Ovary (tissue), 10 donors: ENCODE data around the gene GMNC. TPM values are rescaled to one million over a fixed set of nuclear protein-coding genes. Genes with fewer than 3 reads are reported as not detected.
A peak's percentile ranks its signal among the peaks of the same experiment; 100 is the strongest.

Experiments
- DNase-seq, 5 donors: peaks; one replicate each; pipeline ENCODE4 v3.0.0-alpha.2; 2019 to 2020
- H3K27ac ChIP-seq, 2 donors: fragments of 200-600 bp; one replicate each; pipeline versions ENCODE4 v1.5.1 to v1.8.0; 2019 to 2022
- H3K27me3 ChIP-seq: fragments of 200-600 bp; one replicate; pipeline ENCODE4 v1.8.0; 2022
- H3K36me3 ChIP-seq: fragments of 200-600 bp; sonication (generic); one replicate; pipeline ENCODE4 v1.5.1; 2019
- H3K4me1 ChIP-seq: one replicate; pipeline ENCODE4 v1.8.1; 2013; ENCODE audit warnings: mild to moderate bottlenecking, moderate library complexity; ENCODE audit not compliant: insufficient read depth
- H3K4me3 ChIP-seq: fragments of 200-600 bp; sonication (generic); one replicate; pipeline ENCODE4 v1.5.1; 2017
- H3K9me3 ChIP-seq, 2 donors: fragments of 200-600 bp in 1 of 2; sonication (generic) in 1 of 2; one replicate each; pipeline versions ENCODE4 v1.5.1 to v1.8.1; 2013 to 2019; ENCODE audit warnings: mild to moderate bottlenecking in 1 of 2, moderate library complexity in 1 of 2
- EP300 ChIP-seq: sonication (generic); formaldehyde crosslinking; IDR thresholded peaks from one replicate; pipeline ENCODE4 v1.6.1; 2017; ENCODE audit warnings: antibody characterized with exemption
- POLR2A ChIP-seq: fragments of 450-650 bp; IDR thresholded peaks from one replicate; pipeline ENCODE4 v1.6.1; 2017; ENCODE audit warnings: antibody characterized with exemption, mild to moderate bottlenecking, moderate library complexity
- WGBS, 3 donors: extraction: QIAGEN DNeasy Blood & Tissue Kit in 1 of 3; methylation state at CpG; one replicate each; pipeline versions ENCODE4 v1.1.5 to v1.1.7; 2013 to 2017; 5-methylcytosine and 5-hydroxymethylcytosine counted together
- intact Hi-C, 4 donors: fragments of 100-400 bp; cut with DNase I; formaldehyde crosslinking; loops; one replicate each; pipeline versions ENCODE4 v1.11.0 to v1.15.1; 2022 to 2023
- long read RNA-seq, 3 donors: library from polyadenylated mRNA in 2 of 3; unstranded in 2 of 3; transcript quantifications; one replicate each; pipeline ENCODE4 v2.0.0 and lab custom pipeline, GENCODE V29; 2021 to 2026
- polyA plus RNA-seq, 2 donors: library from polyadenylated mRNA; stranded (reverse); fragments of 200-250 nt in 1 of 2; fragments of 350-450 nt in 1 of 2; fragmentation: Illumina TruSeq in 1 of 2; extraction: RNeasy Lipid Tissue Mini Kit (QIAGEN cat#74804) in 1 of 2; gene quantifications; one replicate each; pipeline ENCODE4 v1.2.3, GENCODE V29; 2013 to 2014
- total RNA-seq, 7 donors: library from RNA; depleted of rRNA in 2 of 7; stranded (reverse); fragments of >200 nt in 2 of 7; fragmentation: NEBNext Ultra II Directional in 3 of 7; extraction: Animal tissue kit (Norgen Biotek cat#: 25700) in 3 of 7; gene quantifications; one replicate each; pipeline versions ENCODE4 v1.1.0 to v1.2.4, GENCODE V29; 2016 to 2023
- TF ChIP-seq, protein P1 (sequence below), 3 donors: fragments of 450-650 bp in 2 of 3; fragments of 200-600 bp in 1 of 3; IDR thresholded peaks; one replicate each; pipeline versions ENCODE4 v1.5.1 to v1.8.0; 2016 to 2022; ENCODE audit warnings: antibody characterized with exemption in 3 of 3, mild to moderate bottlenecking in 1 of 3
- donor health status: DM: no; HTN: no; CAD: no; lungs with moderate emphysema.
- donor health status: DM: no; HTN: no; CAD: no.
- donor health status: Bipolar disorder and iron deficiency.
- donor health status: DM: yes; HTN: yes; CAD: no.
- donor health status: DM: no; HTN: no; CAD: no.
- donor health status: DM: yes; HTN: yes; CAD: no.

The GMNC gene, protein sequence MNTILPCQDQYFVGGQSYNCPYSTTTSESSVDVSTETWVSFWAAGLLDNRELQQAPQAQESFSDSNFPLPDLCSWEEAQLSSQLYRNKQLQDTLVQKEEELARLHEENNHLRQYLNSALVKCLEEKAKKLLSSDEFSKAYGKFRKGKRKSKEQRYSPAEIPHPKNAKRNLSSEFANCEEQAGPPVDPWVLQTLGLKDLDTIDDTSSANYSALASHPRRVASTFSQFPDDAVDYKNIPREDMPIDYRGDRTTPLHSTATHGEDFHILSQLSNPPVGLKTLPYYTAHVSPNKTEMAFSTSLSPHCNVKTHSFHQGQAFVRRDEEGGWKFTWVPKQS
- total RNA-seq, result 1 to 10 TPM in 4 of 7 donors, under 1 TPM in 2, not detected in 1; 0.20 to 6.8 (median 1.4) TPM
- polyA plus RNA-seq, result under 1 TPM; 0.08 to 0.10 TPM
- long read RNA-seq, donor 1, partial matches to known transcripts, result 0 of 1 reads
- long read RNA-seq, donor 1, other reads (novel, unspliced or antisense), result 0 of 1 reads
- long read RNA-seq, donor 2, partial matches to known transcripts, result 0 of 1 reads
- long read RNA-seq, donor 2, other reads (novel, unspliced or antisense), result 0 of 1 reads
- long read RNA-seq, donor 3, partial matches to known transcripts, result 0 of 5 reads
- long read RNA-seq, donor 3, other reads (novel, unspliced or antisense), result 3 of 5 reads

DNA sequence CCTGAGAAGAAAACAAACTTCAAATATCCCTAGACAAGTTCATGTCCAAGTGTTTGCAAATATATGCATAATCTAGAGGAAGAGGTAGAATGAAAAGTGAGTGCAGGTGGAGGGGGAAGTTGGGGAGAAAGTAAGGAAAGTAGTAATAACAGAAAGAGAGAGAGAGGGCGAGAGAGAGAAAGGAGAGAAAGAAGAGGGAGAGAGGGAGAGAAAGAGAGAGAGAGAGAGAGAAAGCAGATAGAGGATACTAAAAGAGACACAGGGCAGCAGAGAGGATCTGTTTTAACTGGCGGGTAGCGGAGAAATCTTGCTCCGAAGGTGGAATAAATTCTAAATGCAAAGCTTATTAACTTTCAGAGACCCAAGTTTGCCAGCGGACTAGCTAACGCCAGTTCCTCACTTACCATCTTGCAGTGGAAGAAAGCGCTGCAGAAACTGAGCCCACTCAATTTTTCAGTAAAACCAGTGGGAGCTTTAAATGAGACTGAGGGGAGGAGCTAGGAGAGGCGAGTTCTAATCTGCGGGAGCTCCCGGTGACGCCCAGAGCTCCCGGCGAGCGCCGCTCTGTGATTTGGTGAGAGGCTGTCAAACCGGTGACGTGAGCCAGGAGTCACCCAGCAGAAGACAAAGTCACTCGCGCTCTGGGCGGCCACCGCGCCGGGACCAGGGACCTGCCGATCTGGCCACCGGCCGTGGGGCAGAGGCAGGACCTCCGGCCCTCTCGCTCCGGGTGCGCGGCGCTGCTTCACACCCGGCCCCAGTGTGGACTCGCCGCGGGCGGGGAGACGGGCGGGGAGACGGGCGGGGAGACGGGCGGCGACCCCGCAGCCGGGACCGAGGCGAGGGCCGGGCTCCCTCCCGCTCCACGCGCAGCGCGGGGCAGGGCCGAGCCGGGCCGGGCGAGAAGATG is at the start of gene GMNC:
Gene GMNC (minus strand): TSS at position 486 of the 910 bp plus-strand sequence. CDS start 79 bp downstream, at position 407.
- H3K9me3 ChIP-seq, result no peaks in the 10 kb centered on the region
- no peak within 1 kb of the TSS for H3K27ac ChIP-seq
- TF ChIP-seq, protein P1, sequence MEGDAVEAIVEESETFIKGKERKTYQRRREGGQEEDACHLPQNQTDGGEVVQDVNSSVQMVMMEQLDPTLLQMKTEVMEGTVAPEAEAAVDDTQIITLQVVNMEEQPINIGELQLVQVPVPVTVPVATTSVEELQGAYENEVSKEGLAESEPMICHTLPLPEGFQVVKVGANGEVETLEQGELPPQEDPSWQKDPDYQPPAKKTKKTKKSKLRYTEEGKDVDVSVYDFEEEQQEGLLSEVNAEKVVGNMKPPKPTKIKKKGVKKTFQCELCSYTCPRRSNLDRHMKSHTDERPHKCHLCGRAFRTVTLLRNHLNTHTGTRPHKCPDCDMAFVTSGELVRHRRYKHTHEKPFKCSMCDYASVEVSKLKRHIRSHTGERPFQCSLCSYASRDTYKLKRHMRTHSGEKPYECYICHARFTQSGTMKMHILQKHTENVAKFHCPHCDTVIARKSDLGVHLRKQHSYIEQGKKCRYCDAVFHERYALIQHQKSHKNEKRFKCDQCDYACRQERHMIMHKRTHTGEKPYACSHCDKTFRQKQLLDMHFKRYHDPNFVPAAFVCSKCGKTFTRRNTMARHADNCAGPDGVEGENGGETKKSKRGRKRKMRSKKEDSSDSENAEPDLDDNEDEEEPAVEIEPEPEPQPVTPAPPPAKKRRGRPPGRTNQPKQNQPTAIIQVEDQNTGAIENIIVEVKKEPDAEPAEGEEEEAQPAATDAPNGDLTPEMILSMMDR (IDR thresholded peaks at IDR 0.05), result no peak
- TF ChIP-seq EP300 (no peak), POLR2A (no peak)
- no peaks in the 10 kb centered on the region for H3K27me3 ChIP-seq
- DNase-seq, result peak; percentile 51 to 60 (median 55)
- intact Hi-C loops, result no loop called here
- WGBS, 3 donors, result 2 to 4% (median 3%) methylated on average over 58 of the region's 58 CpGs
- H3K4me1 ChIP-seq, result no peaks in the 10 kb centered on the region
- peak within 1 kb of the TSS; percentile 63 for H3K4me3 ChIP-seq
- no peaks in the 10 kb centered on the region for H3K36me3 ChIP-seq

DNA sequence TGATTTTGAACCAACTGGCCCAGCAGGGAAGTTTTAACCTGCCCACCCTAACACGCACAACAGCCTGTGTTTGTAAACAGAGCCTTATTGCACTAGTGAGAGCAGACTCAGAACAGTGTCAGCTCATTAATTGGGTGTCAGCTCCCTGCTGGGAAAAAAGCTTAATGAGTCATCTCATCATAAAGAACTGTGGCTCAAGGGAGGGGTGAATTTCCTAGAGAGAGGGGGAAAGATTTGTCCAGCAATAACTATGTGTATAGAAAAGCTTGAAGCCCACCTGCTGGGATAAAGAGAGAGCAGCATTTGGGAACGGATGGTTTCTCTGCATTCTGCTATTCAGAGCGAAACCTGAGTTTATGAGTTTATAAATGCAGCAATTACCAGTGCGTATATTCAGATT is 48.9 kb upstream of the GMNC start:
- Histone ChIP-seq H3K27ac (no peak overlapping the region), H3K36me3 (no peaks in the 10 kb centered on the region), H3K4me1 (no peaks in the 10 kb centered on the region), H3K27me3 (no peaks in the 10 kb centered on the region), H3K9me3 (no peaks in the 10 kb centered on the region), H3K4me3 (no peak overlapping the region)
- no peak for TF ChIP-seq POLR2A
- TF ChIP-seq, protein P1 (IDR thresholded peaks at IDR 0.05), result no peak
- TF ChIP-seq EP300, result no peak
- intact Hi-C loops, result no loop called here
- no peak for DNase-seq
- 74 to 83% (median 76%) methylated on average over 4 of the region's 4 CpGs for WGBS, 3 donors

DNA sequence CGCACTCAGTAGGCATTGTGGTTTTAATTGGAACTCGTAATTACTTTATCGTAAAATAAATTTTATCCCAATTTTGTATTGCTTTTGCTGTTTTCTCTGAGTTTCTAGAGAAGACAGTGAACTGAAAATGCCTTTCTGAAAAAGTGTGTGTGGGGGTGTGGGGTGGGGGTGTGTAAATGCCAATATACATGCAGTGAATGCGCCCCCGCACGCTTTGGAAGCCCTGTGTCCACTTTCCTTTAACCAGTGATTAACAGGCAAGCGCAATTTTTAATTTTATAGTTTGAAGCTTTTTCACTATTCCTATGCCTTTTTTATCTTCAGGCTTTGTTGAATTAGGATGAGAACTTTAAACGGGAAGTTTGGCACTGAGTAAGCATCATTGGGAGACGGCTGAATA is 47.4 kb upstream of the GMNC start:
- DNase-seq, result no peak
- Histone ChIP-seq H3K36me3 (no peaks in the 10 kb centered on the region), H3K4me1 (no peaks in the 10 kb centered on the region), H3K9me3 (no peaks in the 10 kb centered on the region), H3K27ac (no peak overlapping the region), H3K27me3 (no peaks in the 10 kb centered on the region), H3K4me3 (no peak overlapping the region)
- no peak for TF ChIP-seq EP300
- TF ChIP-seq POLR2A, result no peak
- TF ChIP-seq, protein P1 (IDR thresholded peaks at IDR 0.05), result no peak
- intact Hi-C loops, result no loop called here
- WGBS, 3 donors, result 56 to 71% (median 58%) methylated on average over 9 of the region's 9 CpGs

DNA sequence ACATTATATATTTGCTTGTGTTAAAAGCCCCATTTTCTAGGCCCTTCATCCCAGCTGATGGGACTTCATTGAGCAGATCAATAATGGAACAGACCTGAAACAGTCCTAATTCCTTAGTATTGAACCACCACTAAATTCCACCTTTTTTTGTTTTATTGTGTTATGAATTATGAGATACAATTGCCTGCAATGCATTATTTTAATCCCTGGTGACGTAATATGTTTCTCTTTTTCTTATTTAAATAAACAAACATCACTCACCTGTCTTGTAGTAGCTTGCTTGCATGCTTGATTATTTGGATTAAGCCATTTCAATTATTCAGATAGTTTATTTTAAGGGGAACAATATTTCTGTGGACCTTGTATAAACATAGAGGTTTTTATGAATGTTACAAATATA is 40.7 kb upstream of the GMNC start:
- Histone ChIP-seq H3K27ac (no peak overlapping the region), H3K27me3 (no peaks in the 10 kb centered on the region), H3K4me1 (no peaks in the 10 kb centered on the region), H3K9me3 (no peaks in the 10 kb centered on the region), H3K4me3 (no peak overlapping the region), H3K36me3 (no peaks in the 10 kb centered on the region)
- intact Hi-C loops, result no loop called here
- TF ChIP-seq, protein P1 (IDR thresholded peaks at IDR 0.05), result no peak
- TF ChIP-seq EP300 (no peak), POLR2A (no peak)
- 64 to 87% (median 81%) methylated on average over 1 of the region's 1 CpG for whole genome bisulfite sequencing, 3 donors
- DNase-seq, result no peak
